IMR-90 (cell line): Measurements from ENCODE around the gene PPP2R5E. TPM values are rescaled to one million over a fixed set of nuclear protein-coding genes. Genes with fewer than 3 reads are reported as not detected.

Experiments used
- ATAC-seq: fragments of 200-7000 bp; cut with Tn5 transposase; 2 replicates; pipeline ENCODE4 v1.9.1; 2020; ENCODE audit warnings: low read depth, mild to moderate bottlenecking, moderate library complexity
- BruUV-seq: library from RNA; stranded (reverse); fragments of 400-500 nt; replicated peaks from 2 replicates; lab custom pipeline; 2021; lab: Mats Ljungman, UMichigan
- CTCF ChIA-PET: fragments of 300-600 bp; formaldehyde crosslinking; extraction: SDS; loops from one replicate; lab custom pipeline; 2021; ENCODE audit warnings: antibody characterized with exemption; lab: Yijun Ruan, JAX
- POLR2A ChIA-PET: fragments of 300-600 bp; sonication (Branson Sonifier 250); formaldehyde crosslinking; loops from one replicate; lab custom pipeline; 2022; ENCODE audit warnings: antibody characterized with exemption; ENCODE audit not compliant: unreplicated experiment; lab: Charles Lee
- DNase-seq: peaks from one replicate; pipeline ENCODE4 v3.0.0; 2013
- H2AFZ ChIP-seq: replicated peaks from 2 replicates; pipeline ENCODE3; 2013; ENCODE audit warnings: low read length, mild to moderate bottlenecking; ENCODE audit not compliant: poor library complexity
- H2AK5ac ChIP-seq: 2 replicates; pipeline ENCODE4 v1.6.1; 2013; ENCODE audit warnings: low read depth, low read length, inconsistent platforms
- H2AK9ac ChIP-seq: replicated peaks from 2 replicates; pipeline ENCODE3; 2013; ENCODE audit warnings: mild to moderate bottlenecking, low read depth, low read length, moderate library complexity; ENCODE audit not compliant: poor library complexity
- H2BK120ac ChIP-seq: 2 replicates; pipeline ENCODE4 v1.6.1; 2013; ENCODE audit warnings: low read depth, low read length, inconsistent platforms
- H2BK15ac ChIP-seq: 3 replicates; pipeline ENCODE4 v1.6.1; 2013; ENCODE audit warnings: low read depth, low read length, inconsistent platforms
- H2BK20ac ChIP-seq: 2 replicates; pipeline ENCODE4 v1.6.1; 2013; ENCODE audit warnings: low read depth, mild to moderate bottlenecking, inconsistent platforms, low read length, moderate library complexity
- H2BK5ac ChIP-seq: 2 replicates; pipeline ENCODE4 v1.6.1; 2013; ENCODE audit warnings: mild to moderate bottlenecking, low read depth, low read length, inconsistent platforms; ENCODE audit not compliant: poor library complexity, severe bottlenecking
- H3K14ac ChIP-seq: replicated peaks from 2 replicates; pipeline ENCODE4 v1.6.1; 2013; ENCODE audit warnings: low read depth, low read length, inconsistent platforms
- H3K18ac ChIP-seq: 2 replicates; pipeline ENCODE4 v1.6.1; 2013; ENCODE audit warnings: low read depth, low read length, control low read depth
- H3K23ac ChIP-seq: 2 replicates; pipeline ENCODE4 v1.6.1; 2013; ENCODE audit warnings: low read depth, low read length, inconsistent platforms
- H3K27ac ChIP-seq: 2 replicates; pipeline ENCODE4 v1.5.1; 2013; ENCODE audit warnings: mild to moderate bottlenecking, control low read depth, low read length; ENCODE audit not compliant: insufficient read depth
- H3K27me3 ChIP-seq: 2 replicates; pipeline ENCODE4 v1.6.1; 2013; ENCODE audit warnings: low read length; ENCODE audit not compliant: control insufficient read depth, insufficient read depth
- H3K36me3 ChIP-seq: 2 replicates; pipeline ENCODE4 v1.6.1; 2013; ENCODE audit warnings: low read length, mixed read lengths; ENCODE audit not compliant: control insufficient read depth, insufficient read depth
- H3K4ac ChIP-seq: 2 replicates; pipeline ENCODE4 v1.6.1; 2013; ENCODE audit warnings: low read depth, low read length, inconsistent platforms
- H3K4me1 ChIP-seq: 2 replicates; pipeline ENCODE4 v1.6.1; 2013; ENCODE audit warnings: low read length, mixed read lengths; ENCODE audit not compliant: control insufficient read depth, insufficient read depth
- H3K4me2 ChIP-seq: 2 replicates; pipeline ENCODE4 v1.6.1; 2013; ENCODE audit warnings: low read depth, mild to moderate bottlenecking, control low read depth, low read length, moderate library complexity
- H3K4me3 ChIP-seq: 2 replicates; pipeline ENCODE4 v1.5.1; 2013; ENCODE audit warnings: low read depth, mild to moderate bottlenecking, control low read depth, low read length, moderate library complexity; ENCODE audit not compliant: insufficient read depth
- H3K56ac ChIP-seq: 2 replicates; pipeline ENCODE4 v1.6.1; 2013; ENCODE audit warnings: low read length, inconsistent platforms; ENCODE audit not compliant: insufficient read depth; ENCODE audit errors: extremely low read depth
- H3K79me1 ChIP-seq, 2 experiments: 2 replicates each; pipeline ENCODE4 v1.6.1; 2013; ENCODE audit warnings: low read length in 2 of 2, inconsistent platforms in 1 of 2, low read depth in 1 of 2
- H3K9ac ChIP-seq: 2 replicates; pipeline ENCODE4 v1.6.1; 2013; ENCODE audit warnings: low read depth, low read length, control low read depth
- H3K9me1 ChIP-seq: 2 replicates; pipeline ENCODE4 v1.6.1; 2013; ENCODE audit warnings: low read length, inconsistent platforms; ENCODE audit not compliant: insufficient read depth
- H3K9me3 ChIP-seq: 2 replicates; pipeline ENCODE4 v1.6.1; 2013; ENCODE audit warnings: low read length; ENCODE audit not compliant: control insufficient read depth, insufficient read depth
- H4K20me1 ChIP-seq: 2 replicates; pipeline ENCODE4 v1.6.1; 2013; ENCODE audit warnings: low read length, inconsistent platforms; ENCODE audit not compliant: insufficient read depth
- H4K5ac ChIP-seq: 2 replicates; pipeline ENCODE4 v1.6.1; 2013; ENCODE audit warnings: mild to moderate bottlenecking, low read depth, low read length, control low read depth
- H4K8ac ChIP-seq, 2 experiments: 2 replicates each; pipeline ENCODE4 v1.6.1; 2013; ENCODE audit warnings: low read depth in 2 of 2, low read length in 2 of 2, control low read depth in 1 of 2, inconsistent platforms in 1 of 2
- H4K91ac ChIP-seq: 2 replicates; pipeline ENCODE4 v1.6.1; 2013; ENCODE audit warnings: low read depth, low read length, inconsistent platforms; ENCODE audit not compliant: insufficient read depth
- BHLHE40 ChIP-seq: fragments of 150-350 bp; IDR thresholded peaks from 2 replicates; pipeline ENCODE4 v1.6.1; 2016; ENCODE audit warnings: mild to moderate bottlenecking, low read depth, low read length
- CEBPB ChIP-seq: IDR thresholded peaks from 2 replicates; pipeline ENCODE4 v1.6.1; 2012; ENCODE audit warnings: low read depth, low read length, improper control_type of control experiment
- CTCF ChIP-seq: conservative IDR thresholded peaks from 2 replicates; pipeline ENCODE4 v1.5.1; 2012; ENCODE audit warnings: mild to moderate bottlenecking, low read depth, low read length, improper control_type of control experiment
- MAZ ChIP-seq: IDR thresholded peaks from 2 replicates; pipeline ENCODE4 v1.6.1; 2012; ENCODE audit warnings: low read depth, mild to moderate bottlenecking, low read length, improper control_type of control experiment, moderate library complexity, borderline replicate concordance
- WGBS, 2 experiments: methylation state at CpG; one replicate each; pipeline versions ENCODE4 v1.1.5 to v1.1.7; 2013; ENCODE audit warnings: missing lambda C conversion rate in 2 of 2; ENCODE audit not compliant: insufficient read length in 1 of 2; ENCODE audit errors: extremely low coverage in 2 of 2; 5-methylcytosine and 5-hydroxymethylcytosine counted together
- dilution Hi-C: fragments of 300-500 bp; cut with HindIII; formaldehyde crosslinking; loops from one replicate; pipeline ENCODE4 v1.14.3; 2018; ENCODE audit warnings: low sequenced_read_pairs; ENCODE audit not compliant: unreplicated experiment
- in situ Hi-C: fragments of 300-500 bp; cut with MboI; formaldehyde crosslinking; loops from 3 replicates; pipeline ENCODE4 v1.14.3; 2019; ENCODE audit warnings: low sequenced_read_pairs, inconsistent platforms, mixed read lengths
- intact Hi-C: fragments of 100-400 bp; cut with micrococcal nuclease; formaldehyde crosslinking; loops from 2 replicates; pipeline ENCODE4 v1.10.0; 2022
- polyA plus RNA-seq, 3 experiments: library from polyadenylated mRNA; depleted of rRNA; stranded (reverse); fragments of >200 nt; gene quantifications; 2 replicates each; pipeline ENCODE4 v1.2.3, GENCODE V29; 2012; ENCODE audit warnings: low replicate concordance in 1 of 3
- total RNA-seq: library from RNA; depleted of rRNA; stranded (reverse); fragments of >200 nt; gene quantifications from 2 replicates; pipeline ENCODE4 v1.2.3, GENCODE V29; 2012
- TF ChIP-seq, protein P1 (sequence below): fragments of 150-350 bp; IDR thresholded peaks from 2 replicates; pipeline ENCODE4 v1.6.1; 2016; ENCODE audit warnings: low read depth, mild to moderate bottlenecking, low read length, moderate library complexity, borderline replicate concordance

Gene PPP2R5E
- total and polyA plus RNA-seq, 2 of the 4 experiments (the other 2 are of a cell fraction) = 9.7 to 12.2 TPM

DNA sequence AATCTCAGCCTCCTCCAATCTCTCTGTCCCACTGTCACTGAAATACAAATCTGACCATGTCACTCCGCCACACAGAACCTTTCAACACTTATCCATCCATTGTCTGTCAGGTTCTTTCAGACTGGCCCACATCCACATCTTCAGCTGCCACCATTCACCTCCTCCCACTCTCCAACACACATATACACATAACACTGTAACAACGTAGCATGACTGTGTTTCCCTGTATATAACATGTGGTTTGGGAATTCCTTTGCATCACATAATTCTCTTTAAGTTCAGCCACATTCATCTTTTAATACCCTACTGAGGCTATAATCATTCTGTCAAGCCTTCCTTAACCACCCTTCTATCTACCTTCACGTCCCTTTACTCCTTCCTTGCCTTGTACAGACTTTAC, 99.2 kb downstream of the PPP2R5E start:
- no peak overlapping the region for H4K8ac ChIP-seq
- dilution Hi-C loops (no loop called here), intact Hi-C loops (no loop called here), in situ Hi-C loops (no loop called here)
- no peak overlapping the region for H3K4ac ChIP-seq
- H3K9me3 ChIP-seq = no peaks in the 10 kb centered on the region
- H4K20me1 ChIP-seq = peaks cover 28% of the 10 kb centered on the region
- no peak overlapping the region for H2AK9ac ChIP-seq
- H3K27ac ChIP-seq = no peak overlapping the region
- no peak overlapping the region for H3K9ac ChIP-seq
- POLR2A ChIA-PET = no interaction called here
- H3K18ac ChIP-seq = no peak overlapping the region
- no peak overlapping the region for H2AFZ ChIP-seq
- no peak overlapping the region for H3K4me3 ChIP-seq
- DNase-seq = peak; percentile 57
- no peak overlapping the region for H4K5ac ChIP-seq
- 0 out of 2 replicates have a peak overlapping the region, but pooled peaks have one; percentile 72 for H2AK5ac ChIP-seq
- no peak overlapping the region for H4K91ac ChIP-seq
- H3K79me1 ChIP-seq = peaks cover 43 to 48% of the 10 kb centered on the region in 2 experiments
- no peak overlapping the region for H2BK5ac ChIP-seq
- ATAC-seq = peak; percentile 57
- BruUV-seq = no TSS peak
- no peak overlapping the region for H3K4me2 ChIP-seq
- peaks cover 11% of the 10 kb centered on the region for H3K9me1 ChIP-seq
- H3K36me3 ChIP-seq = peaks cover 2% of the 10 kb centered on the region; the same call in 1 of the 2 replicates
- CTCF ChIA-PET = no interaction called here
- no peaks in the 10 kb centered on the region for H3K27me3 ChIP-seq
- TF ChIP-seq MAZ (no peak), BHLHE40 (no peak), CEBPB (no peak), CTCF (no peak)
- TF ChIP-seq, protein P1, sequence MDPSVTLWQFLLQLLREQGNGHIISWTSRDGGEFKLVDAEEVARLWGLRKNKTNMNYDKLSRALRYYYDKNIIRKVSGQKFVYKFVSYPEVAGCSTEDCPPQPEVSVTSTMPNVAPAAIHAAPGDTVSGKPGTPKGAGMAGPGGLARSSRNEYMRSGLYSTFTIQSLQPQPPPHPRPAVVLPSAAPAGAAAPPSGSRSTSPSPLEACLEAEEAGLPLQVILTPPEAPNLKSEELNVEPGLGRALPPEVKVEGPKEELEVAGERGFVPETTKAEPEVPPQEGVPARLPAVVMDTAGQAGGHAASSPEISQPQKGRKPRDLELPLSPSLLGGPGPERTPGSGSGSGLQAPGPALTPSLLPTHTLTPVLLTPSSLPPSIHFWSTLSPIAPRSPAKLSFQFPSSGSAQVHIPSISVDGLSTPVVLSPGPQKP = no peak
- no peak overlapping the region for H2BK120ac ChIP-seq
- peaks cover 7% of the 10 kb centered on the region for H3K4me1 ChIP-seq
- no peak overlapping the region for H2BK20ac ChIP-seq
- no peak overlapping the region for H2BK15ac ChIP-seq
- 100% methylated on average over 1 of the region's 3 CpGs for WGBS, 2 experiments
- peak overlapping the region; percentile 25; the same call in 1 of the 2 replicates for H3K14ac ChIP-seq
- no peak overlapping the region for H3K23ac ChIP-seq
- H3K56ac ChIP-seq = no peak overlapping the region
